Endothelial cell of umbilical vein (primary cell): Measurements from ENCODE around the gene CXCR6. TPM values are rescaled to one million over a fixed set of nuclear protein-coding genes. Genes with fewer than 3 reads are reported as not detected.

ENCODE experiments used
- BruUV-seq: library from RNA; stranded (reverse); fragments of 400-500 nt; replicated peaks from 2 replicates; lab custom pipeline; 2021; lab: Mats Ljungman, UMichigan
- CTCF ChIA-PET: fragments of 300-600, 350-600 bp; sonication (Branson Sonifier 250); formaldehyde crosslinking; loops from one replicate; lab custom pipeline; 2021; ENCODE audit warnings: antibody characterized with exemption, inconsistent platforms; lab: Charles Lee
- POLR2A ChIA-PET: fragments of 300-600, 350-600 bp; sonication (Branson Sonifier 250); formaldehyde crosslinking; loops from one replicate; lab custom pipeline; 2021; ENCODE audit warnings: antibody characterized with exemption, inconsistent platforms; lab: Charles Lee
- DNase-seq: peaks from one replicate; pipeline ENCODE4 v3.0.0-alpha.2; 2011; ENCODE audit warnings: low read depth, low spot score
- FAIRE-seq: peaks from 2 replicates; lab custom pipeline; 2011; peaks lifted over from hg19 to GRCh38; lab: Jason Lieb, UNC
- H2AFZ ChIP-seq: 2 replicates; pipeline ENCODE4 v1.6.0; 2012; ENCODE audit warnings: low read depth, low read length, control low read depth, inconsistent platforms
- H3K27ac ChIP-seq: 2 replicates; pipeline ENCODE4 v1.5.1; 2011; ENCODE audit warnings: low read depth, mild to moderate bottlenecking, control low read depth, low read length, moderate library complexity; ENCODE audit not compliant: insufficient read depth
- H3K27me3 ChIP-seq, 2 experiments: 2 replicates each; pipeline versions ENCODE4 v1.6.0 to v1.6.1; 2011; ENCODE audit warnings: low read length in 2 of 2, mixed read lengths in 1 of 2; ENCODE audit not compliant: control insufficient read depth in 2 of 2, insufficient read depth in 2 of 2
- H3K36me3 ChIP-seq, 2 experiments: 2 replicates in 1 of 2; 3 replicates in 1 of 2; pipeline ENCODE4 v1.5.1; 2011; ENCODE audit warnings: low read length in 2 of 2, mild to moderate bottlenecking in 1 of 2, moderate library complexity in 1 of 2; ENCODE audit not compliant: control insufficient read depth in 2 of 2, insufficient read depth in 2 of 2; ENCODE audit errors: extremely low read depth in 1 of 2
- H3K4me1 ChIP-seq: 3 replicates; pipeline ENCODE4 v1.5.1; 2011; ENCODE audit warnings: mild to moderate bottlenecking, low read length; ENCODE audit not compliant: control insufficient read depth, insufficient read depth; ENCODE audit errors: extremely low read depth
- H3K4me2 ChIP-seq: 2 replicates; pipeline ENCODE4 v1.6.1; 2011; ENCODE audit warnings: low read length, control low read depth, mixed read lengths; ENCODE audit not compliant: insufficient read depth
- H3K4me3 ChIP-seq, 3 experiments: fragments of 200-600 bp in 1 of 3; sonication (generic), shearing (Covaris generic) in 1 of 3; replicated peaks in 1 of 3; 2 replicates each; pipeline ENCODE4 v1.5.1; 2011 to 2016; ENCODE audit warnings: control low read depth in 3 of 3, low read length in 3 of 3, mild to moderate bottlenecking in 2 of 3, inconsistent platforms in 1 of 3, low read depth in 1 of 3, moderate library complexity in 1 of 3; ENCODE audit not compliant: insufficient read depth in 1 of 3
- H3K79me2 ChIP-seq: 2 replicates; pipeline ENCODE4 v1.6.0; 2012; ENCODE audit warnings: low read length, inconsistent platforms; ENCODE audit not compliant: control insufficient read depth, insufficient read depth
- H3K9ac ChIP-seq: replicated peaks from 2 replicates; pipeline ENCODE3; 2011; ENCODE audit warnings: low read length, control low read depth; ENCODE audit not compliant: insufficient read depth; ENCODE audit errors: extremely low read depth
- H3K9me1 ChIP-seq: replicated peaks from 3 replicates; pipeline ENCODE4 v1.6.0; 2011; ENCODE audit warnings: mild to moderate bottlenecking, low read length; ENCODE audit not compliant: control insufficient read depth, insufficient read depth; ENCODE audit errors: extremely low read depth
- H3K9me3 ChIP-seq: replicated peaks from 2 replicates; pipeline ENCODE4 v1.5.1; 2012; ENCODE audit warnings: low read length, inconsistent platforms; ENCODE audit not compliant: control insufficient read depth, insufficient read depth
- H4K20me1 ChIP-seq: replicated peaks from 2 replicates; pipeline ENCODE3; 2011; ENCODE audit warnings: mild to moderate bottlenecking, low read length; ENCODE audit not compliant: control insufficient read depth, insufficient read depth; ENCODE audit errors: extremely low read depth
- EZH2 ChIP-seq: IDR thresholded peaks from 2 replicates; pipeline ENCODE4 v1.6.1; 2012; ENCODE audit warnings: borderline replicate concordance, low read depth, mild to moderate bottlenecking, moderate library complexity, low read length, inconsistent platforms; ENCODE audit not compliant: severe bottlenecking
- FOS ChIP-seq: IDR thresholded peaks from 2 replicates; pipeline ENCODE4 v1.6.1; 2011; ENCODE audit warnings: mild to moderate bottlenecking, low read length, moderate library complexity, borderline replicate concordance; ENCODE audit not compliant: insufficient read depth
- GATA2 ChIP-seq: IDR thresholded peaks from 2 replicates; pipeline ENCODE4 v1.7.0; 2011; ENCODE audit warnings: low read depth, mild to moderate bottlenecking, moderate library complexity, mixed read lengths, low read length; ENCODE audit not compliant: insufficient read length, insufficient read depth
- JUN ChIP-seq: IDR thresholded peaks from 2 replicates; pipeline ENCODE4 v1.6.1; 2011; ENCODE audit warnings: borderline replicate concordance, low read depth; ENCODE audit not compliant: insufficient read length, insufficient read depth
- MAX ChIP-seq: IDR thresholded peaks from 2 replicates; pipeline ENCODE4 v1.6.1; 2011; ENCODE audit not compliant: insufficient read depth, insufficient read length
- MYC ChIP-seq: IDR thresholded peaks from one replicate; pipeline ENCODE4 v1.6.1; 2011; ENCODE audit warnings: mild to moderate bottlenecking, low read depth, low read length
- POLR2A ChIP-seq: IDR thresholded peaks from 2 replicates; pipeline ENCODE4 v1.6.1; 2012; ENCODE audit warnings: low read depth, mild to moderate bottlenecking, control low read depth, low read length
- POLR2AphosphoS5 ChIP-seq: IDR thresholded peaks from 2 replicates; pipeline ENCODE4 v1.6.1; 2012; ENCODE audit warnings: low read depth, mild to moderate bottlenecking, control low read depth, low read length, moderate library complexity; ENCODE audit not compliant: insufficient read depth
- dilution Hi-C: fragments of 300-500 bp; cut with MboI; formaldehyde crosslinking; loops from one replicate; pipeline ENCODE4 v1.15.0; 2019; ENCODE audit warnings: low sequenced_read_pairs; ENCODE audit not compliant: extremely low pct_ligation_motif_present
- intact Hi-C: fragments of 100-400 bp; cut with micrococcal nuclease; formaldehyde crosslinking; loops from one replicate; pipeline ENCODE4 v1.10.0; 2022
- polyA plus RNA-seq, 4 experiments: library from polyadenylated mRNA; depleted of rRNA in 3 of 4; stranded (reverse) in 3 of 4; unstranded in 1 of 4; fragments of >200 nt; gene quantifications; 2 replicates each; pipeline versions ENCODE4 v1.2.1 to v1.2.3, GENCODE V29; 2011 to 2012; ENCODE audit warnings: missing spikeins in 1 of 4
- total RNA-seq: library from RNA; stranded (reverse); gene quantifications from 2 replicates; pipeline ENCODE4 v1.2.3, GENCODE V29; 2021
- TF ChIP-seq, protein P1 (sequence below), 2 donors: IDR thresholded peaks; 1 replicate in 1 of 2; 2 replicates in 1 of 2; pipeline ENCODE4 v1.5.1; 2011; ENCODE audit warnings: low read length in 2 of 2, mild to moderate bottlenecking in 2 of 2, moderate library complexity in 2 of 2, control low read depth in 1 of 2, inconsistent platforms in 1 of 2, low read depth in 1 of 2; ENCODE audit not compliant: insufficient read depth in 1 of 2; ENCODE audit errors: extremely low read depth in 1 of 2

Gene CXCR6
- total and polyA plus RNA-seq, 2 donors (not counting 3 experiments of a cell fraction or from before 2014, with no cell fraction given): not detected

- ChIA-PET POLR2A (no interaction called here), CTCF (no interaction called here)
- Histone ChIP-seq H3K9me3 (no peaks in the 10 kb centered on the region), H3K79me2 (no peaks in the 10 kb centered on the region), H3K27ac (no peak overlapping the region), H3K4me3 (no peak overlapping the region), H4K20me1 (no peaks in the 10 kb centered on the region), H3K4me2 (no peak overlapping the region), H3K9me1 (no peaks in the 10 kb centered on the region), H3K4me1 (no peaks in the 10 kb centered on the region), H3K9ac (no peak overlapping the region), H2AFZ (no peak overlapping the region), H3K36me3 (peaks cover 25 to 53% of the 10 kb centered on the region in 2 experiments), H3K27me3 (no peaks in the 10 kb centered on the region)
- no TSS peak for BruUV-seq
- dilution Hi-C loops (no loop called here), intact Hi-C loops (no loop called here)
- FAIRE-seq (no peak), DNase-seq (no peak)
- no peak for TF ChIP-seq FOS
- no peak for TF ChIP-seq GATA2
- TF ChIP-seq POLR2A: no peak
- no peak for TF ChIP-seq EZH2
- TF ChIP-seq, protein P1, sequence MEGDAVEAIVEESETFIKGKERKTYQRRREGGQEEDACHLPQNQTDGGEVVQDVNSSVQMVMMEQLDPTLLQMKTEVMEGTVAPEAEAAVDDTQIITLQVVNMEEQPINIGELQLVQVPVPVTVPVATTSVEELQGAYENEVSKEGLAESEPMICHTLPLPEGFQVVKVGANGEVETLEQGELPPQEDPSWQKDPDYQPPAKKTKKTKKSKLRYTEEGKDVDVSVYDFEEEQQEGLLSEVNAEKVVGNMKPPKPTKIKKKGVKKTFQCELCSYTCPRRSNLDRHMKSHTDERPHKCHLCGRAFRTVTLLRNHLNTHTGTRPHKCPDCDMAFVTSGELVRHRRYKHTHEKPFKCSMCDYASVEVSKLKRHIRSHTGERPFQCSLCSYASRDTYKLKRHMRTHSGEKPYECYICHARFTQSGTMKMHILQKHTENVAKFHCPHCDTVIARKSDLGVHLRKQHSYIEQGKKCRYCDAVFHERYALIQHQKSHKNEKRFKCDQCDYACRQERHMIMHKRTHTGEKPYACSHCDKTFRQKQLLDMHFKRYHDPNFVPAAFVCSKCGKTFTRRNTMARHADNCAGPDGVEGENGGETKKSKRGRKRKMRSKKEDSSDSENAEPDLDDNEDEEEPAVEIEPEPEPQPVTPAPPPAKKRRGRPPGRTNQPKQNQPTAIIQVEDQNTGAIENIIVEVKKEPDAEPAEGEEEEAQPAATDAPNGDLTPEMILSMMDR (IDR thresholded peaks at IDR 0.05; ENCODE audit: extremely low read depth in 1 of 2, insufficient read depth in 1 of 2, low read depth in 1 of 2, low read length in 2 of 2): no peak
- no peak for TF ChIP-seq MAX
- no peak for TF ChIP-seq POLR2AphosphoS5
- TF ChIP-seq MYC: no peak
- TF ChIP-seq JUN: no peak
Measured at GRCh38 chr3:45958321-45958791, 15.1 kb downstream of the CXCR6 start.
